DMS153 treated with DMSO at 0.1 percent for 48 hours (cell line): Measurements from ENCODE around the gene NOS1.
"Not testable (repeated sequence)": the region's sequence is repeated elsewhere in the genome, so short reads cannot be mapped to it uniquely, and the experiment has no call there.

Experiments used
- DNase-seq: peaks from one replicate; lab custom pipeline; 2025; ENCODE audit not compliant: unreplicated experiment; lab: John Stamatoyannopoulos, UW

The NOS1 gene

GRCh38 chr12:117213295-117213808 is 148.1 kb downstream of the NOS1 start:
- DNase-seq: no peak

DNA sequence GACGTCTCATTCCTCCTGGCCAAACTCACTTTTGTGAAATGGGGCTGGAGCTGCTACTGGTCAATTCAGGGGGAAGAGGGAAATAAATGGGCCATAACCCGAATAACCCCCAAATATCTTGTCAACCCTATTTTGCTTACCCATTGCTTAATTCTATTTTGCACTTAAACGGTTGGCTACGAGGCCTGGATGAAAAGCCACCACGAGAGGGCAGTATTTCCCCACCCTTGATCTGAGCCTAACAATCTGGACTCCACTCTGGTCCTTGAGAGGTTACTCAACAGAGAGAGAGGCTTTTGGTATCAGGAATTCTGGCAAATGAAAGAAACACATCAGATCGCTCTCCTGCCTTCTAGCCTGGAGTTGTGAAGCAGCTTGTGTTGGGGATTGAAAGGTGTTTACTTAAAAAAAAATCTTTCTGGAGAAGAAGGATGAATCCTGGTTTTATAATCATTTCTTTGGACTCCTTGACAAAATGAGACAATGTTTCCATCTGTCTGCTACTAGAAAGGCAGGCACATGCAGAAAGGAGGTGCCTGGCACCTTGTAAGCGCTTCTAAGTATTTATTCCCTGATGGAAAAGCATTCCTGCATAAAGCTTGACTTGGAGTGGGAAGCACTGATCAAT is 148.7 kb downstream of the NOS1 start:
- DNase-seq: peak; percentile 60

GRCh38 chr12:117210266-117210918 is 151.0 kb downstream of the NOS1 start:
- no peak for DNase-seq

DNA sequence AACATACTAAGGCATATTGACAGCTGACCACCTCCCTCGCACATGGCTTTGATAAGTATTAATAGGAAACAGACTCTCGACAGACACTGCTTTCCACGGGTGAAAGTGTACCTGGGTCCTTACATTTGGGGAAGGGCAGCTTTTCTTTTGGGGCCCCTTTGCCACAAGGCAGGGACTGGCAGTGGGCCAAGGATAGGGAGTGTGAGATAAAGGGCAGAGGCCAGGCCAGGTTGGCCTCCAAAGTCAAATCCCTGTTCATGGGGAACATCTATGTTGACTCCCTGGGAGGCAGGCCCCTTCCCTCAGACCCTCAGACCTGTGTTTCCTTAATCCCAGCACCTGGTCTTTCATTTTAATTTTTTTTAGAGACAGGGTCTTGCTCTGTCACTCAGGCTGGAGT is 151.8 kb downstream of the NOS1 start:
- DNase-seq: no peak

DNA sequence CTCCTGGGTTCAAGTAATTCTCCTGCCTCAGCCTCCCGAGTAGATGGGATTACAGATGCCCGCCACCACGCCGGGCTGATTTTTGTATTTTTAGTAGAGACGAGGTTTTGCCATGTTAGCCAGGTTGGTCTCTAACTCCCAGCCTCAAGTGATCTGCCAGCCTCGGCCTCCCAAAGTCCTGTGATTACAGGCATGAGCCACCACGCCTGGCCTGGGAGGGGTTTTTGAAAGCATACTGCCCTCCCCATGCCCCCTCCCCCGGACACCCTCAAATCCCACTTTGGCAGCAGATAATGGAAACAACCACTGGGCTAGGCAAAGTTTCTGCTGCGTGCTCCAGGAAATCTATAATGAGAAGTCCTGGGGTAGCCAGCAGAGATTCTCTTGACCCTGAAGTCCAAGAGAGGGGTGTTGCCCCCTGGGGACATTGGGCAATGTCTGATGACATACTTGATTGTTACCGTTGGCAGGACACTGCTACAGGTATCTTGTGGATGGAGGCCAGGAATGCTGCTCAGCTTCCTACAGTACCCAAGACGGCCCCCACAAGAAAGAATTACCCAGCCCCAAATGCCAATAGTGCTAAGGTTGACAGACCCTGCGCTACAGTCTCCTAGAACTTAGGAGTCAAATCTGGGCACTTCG is 152.5 kb downstream of the NOS1 start:
- DNase-seq: no peak

GRCh38 chr12:117208206-117208605 is 153.2 kb downstream of the NOS1 start:
- no peak for DNase-seq

DNA sequence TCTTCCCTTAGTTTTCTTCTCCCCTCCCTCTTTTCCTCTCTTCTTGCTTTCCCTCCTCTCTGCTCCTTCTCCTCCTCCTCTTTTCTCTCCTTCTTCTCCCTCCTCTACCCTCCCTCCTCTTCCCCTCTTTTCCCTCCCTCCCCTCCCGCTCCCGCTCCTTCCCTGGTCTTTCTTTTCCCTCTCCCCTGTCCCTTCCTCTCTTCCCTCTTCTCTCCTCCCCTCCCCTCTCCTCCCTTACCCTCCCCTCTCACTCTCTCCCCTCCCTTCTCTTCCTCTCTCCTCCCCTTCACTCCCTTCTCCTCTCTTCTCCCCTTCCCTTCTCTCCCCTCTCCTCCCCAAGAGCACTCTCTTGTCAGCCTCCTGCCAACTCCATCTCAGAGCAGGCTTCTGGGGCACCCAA is 153.8 kb downstream of the NOS1 start:
- DNase-seq: no peak

- no peak for DNase-seq
These were observed 158.9 kb downstream of the NOS1 start for GRCh38 chr12:117202556-117202955.

- no peak for DNase-seq
These were observed 159.4 kb downstream of the NOS1 start for GRCh38 chr12:117202033-117202432.

DNA sequence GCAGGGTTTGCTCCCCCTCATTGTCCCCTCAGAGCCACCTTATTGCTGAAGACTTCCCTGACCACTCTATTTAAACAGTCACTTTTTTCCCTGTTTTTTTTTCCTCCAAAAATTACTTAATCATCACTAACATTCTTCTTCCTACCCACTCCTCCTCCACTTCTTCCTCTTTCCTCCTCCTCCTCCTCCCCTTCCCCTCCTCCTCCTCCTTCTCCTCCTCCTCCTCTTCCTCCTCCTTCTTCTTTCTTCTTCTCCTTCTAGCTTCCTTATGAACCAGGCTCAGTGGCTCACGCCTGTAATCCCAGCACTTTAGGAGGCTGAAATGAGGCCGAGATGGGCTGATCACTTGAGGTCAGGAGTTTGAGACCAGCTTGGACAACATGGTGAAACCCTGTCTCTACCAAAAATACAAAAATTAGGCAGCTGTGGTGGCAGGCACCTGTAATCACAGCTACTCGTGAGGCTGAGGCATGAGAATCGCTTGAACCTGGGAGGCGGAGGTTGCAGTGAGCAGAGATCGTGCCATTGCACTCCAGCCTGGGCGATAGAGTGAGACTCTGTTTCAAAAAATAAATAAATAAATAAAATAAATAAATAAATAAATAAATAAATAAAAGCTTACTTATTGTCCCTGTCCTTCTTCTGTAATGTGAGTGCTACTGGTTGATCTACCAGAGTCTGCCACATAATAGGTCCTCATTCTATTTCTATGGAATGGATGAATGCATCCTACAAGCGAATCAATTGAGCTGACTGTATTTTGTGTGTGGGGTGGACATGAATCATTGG is 161.3 kb downstream of the NOS1 start:
- DNase-seq: not testable (repeated sequence)

GRCh38 chr12:117196334-117196733 is 165.1 kb downstream of the NOS1 start:
- DNase-seq: not testable (repeated sequence)

DNA sequence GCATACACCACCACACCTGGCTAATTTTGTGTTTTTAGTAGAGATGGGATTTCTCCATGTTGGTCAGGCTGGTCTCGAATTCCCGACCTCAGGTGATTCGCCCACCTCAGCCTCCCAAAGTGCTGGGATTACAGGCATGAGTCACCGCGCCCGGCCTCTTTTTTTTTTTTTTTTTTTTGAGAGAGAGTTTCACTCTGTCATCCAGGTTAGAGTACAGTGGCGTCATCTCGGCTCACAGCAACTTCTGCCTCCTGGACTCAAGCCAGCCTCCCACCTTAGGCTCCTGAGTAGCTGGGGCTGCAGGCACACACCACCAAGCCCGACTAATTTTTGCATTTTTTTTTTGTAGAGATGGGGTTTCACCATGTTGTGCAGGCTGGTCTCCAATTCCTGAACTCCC is 166.4 kb downstream of the NOS1 start:
- not testable (repeated sequence) for DNase-seq

- no peak for DNase-seq
These were observed 167.5 kb downstream of the NOS1 start for GRCh38 chr12:117193903-117194302.

- DNase-seq: not testable (repeated sequence)
These were observed 168.8 kb downstream of the NOS1 start for GRCh38 chr12:117192581-117192980.

DNA sequence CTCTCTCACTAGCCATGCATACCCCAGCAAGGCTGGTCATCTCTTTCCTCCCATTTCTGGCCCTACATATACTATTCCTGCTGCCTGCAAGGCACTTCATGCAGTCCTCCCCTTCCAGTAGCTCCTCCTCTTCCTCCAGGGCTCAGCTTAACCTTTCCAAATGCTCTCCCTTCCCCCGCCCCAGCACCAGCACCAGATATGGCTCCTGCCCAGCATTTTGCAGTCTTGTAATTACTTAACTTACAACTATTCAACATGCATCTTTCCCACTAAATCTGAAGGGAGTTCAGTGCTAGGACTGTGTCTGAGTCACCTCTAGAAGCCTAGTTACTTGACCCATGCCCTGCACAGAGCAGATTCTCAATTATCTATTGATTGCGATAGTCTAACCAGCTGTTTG is 169.4 kb downstream of the NOS1 start:
- no peak for DNase-seq

DNA sequence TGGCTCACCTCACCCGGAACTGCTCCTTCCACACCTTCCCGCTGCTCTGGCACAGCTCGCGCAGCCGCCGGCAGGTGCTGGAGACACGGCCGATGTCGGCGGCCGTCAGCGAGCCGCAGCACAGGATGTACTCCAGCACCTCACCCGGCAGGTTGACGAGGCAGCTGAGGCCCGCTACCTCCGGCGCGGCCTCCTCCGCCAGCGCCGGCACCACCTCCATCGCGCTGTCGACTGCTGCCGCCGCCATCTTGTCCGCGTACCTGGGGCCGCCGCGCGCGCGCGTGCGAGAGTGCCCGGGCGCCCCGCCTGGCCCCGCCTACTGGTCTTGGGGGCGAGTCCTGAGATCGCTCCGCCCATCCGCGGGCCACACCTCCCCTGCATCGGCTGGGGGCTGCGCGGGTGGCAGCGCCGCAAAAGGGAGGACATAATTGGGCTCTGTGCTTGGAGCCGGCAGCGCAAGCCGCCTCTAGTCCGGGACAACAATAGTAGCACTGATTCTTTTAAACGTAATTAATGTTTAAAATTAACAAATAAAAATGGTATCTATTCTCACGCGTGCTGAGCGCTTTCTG is 171.1 kb downstream of the NOS1 start, which contains the start of gene FBXO21:
FBXO21 (minus strand) TSS at position 261 of the 572 bp plus-strand sequence; CDS start at position 247, 14 bp downstream.
- DNase-seq: peak; percentile 87

DNA sequence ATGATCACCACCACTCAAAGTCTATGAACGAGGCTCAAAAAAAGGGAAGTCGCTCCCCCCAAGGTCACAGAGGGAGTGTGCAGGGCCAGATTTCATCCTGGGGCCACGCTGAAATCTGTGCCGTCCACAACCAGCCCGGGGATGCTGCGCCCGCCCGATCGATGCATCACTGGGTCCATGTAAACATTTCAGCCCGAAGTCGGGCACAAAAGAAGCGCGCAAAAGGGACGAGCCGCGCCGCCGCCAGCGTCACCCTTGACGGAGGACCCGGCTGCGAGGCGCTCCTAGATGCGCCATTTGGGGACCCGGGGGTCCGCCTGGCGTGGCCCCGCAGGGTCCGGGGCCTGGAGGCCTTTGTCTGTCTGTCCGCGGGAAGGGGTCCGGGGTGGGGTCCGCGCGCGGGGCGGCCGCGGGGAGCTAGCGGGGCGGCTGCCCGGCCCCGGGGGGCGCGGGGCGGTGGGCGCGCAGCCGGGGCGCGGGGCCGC is 171.7 kb downstream of the NOS1 start:
- no peak for DNase-seq

DNA sequence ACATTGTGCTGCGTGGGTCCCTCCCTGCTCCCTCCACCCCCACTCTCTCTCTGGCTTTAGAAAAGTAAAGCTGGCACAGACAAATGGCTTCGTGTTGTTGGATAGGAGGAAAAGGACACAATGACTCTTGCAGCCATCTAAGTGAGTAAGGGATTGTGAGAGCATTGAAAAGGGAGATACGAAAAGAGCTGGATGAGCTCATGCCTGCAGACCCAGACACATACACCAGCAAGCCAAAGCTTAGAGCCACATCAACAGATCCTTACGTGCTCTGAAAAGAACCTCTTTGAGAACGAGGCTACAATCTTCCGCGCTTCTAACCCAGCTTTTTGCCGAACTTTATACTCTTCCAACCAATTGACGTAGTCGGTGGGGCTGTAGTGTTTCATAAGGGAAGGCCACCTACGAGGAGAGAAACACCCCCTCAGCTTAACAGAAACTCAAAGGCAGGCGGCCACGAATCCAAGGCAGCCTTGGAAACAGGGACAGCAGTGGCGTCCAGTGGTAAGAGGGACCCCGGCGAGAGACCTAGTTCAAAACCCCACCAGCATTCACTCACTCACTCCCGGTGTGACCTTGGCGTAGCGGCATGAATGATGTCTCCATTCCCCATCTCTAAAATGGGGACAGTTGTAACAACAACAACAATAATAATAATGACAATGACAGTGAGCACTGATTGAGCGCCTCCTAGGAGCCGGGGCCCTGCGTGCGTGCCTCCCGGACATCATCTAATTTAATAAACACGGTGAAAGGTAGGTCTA is 172.3 kb downstream of the NOS1 start:
- no peak for DNase-seq

DNA sequence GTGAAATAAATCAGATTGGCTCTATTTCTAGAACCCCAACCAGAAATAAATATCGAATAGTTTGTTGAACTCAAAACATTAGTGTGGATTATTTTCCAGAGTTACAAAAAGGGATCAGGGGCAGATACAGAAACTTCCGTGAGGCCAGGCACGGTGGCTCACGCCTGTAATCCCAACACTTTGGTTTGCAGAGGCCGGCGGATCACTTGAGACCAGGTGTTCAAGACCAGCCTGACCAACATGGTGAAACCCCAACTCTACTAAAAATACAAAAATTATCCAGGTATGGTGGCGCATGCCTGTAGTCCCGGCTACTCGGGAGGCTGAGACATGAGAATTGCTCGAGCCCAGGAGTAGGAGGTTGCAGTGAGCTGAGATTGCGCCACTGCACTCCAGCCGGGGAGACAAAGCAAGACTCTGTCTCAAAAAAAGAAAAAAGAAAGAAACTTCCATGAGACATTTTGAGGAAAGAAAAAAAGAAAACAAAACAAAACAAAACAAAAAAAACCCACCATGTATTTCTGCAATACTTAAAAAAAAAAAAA is 173.2 kb downstream of the NOS1 start:
- DNase-seq: no peak

- DNase-seq: no peak
These were observed 174.0 kb downstream of the NOS1 start for GRCh38 chr12:117187421-117187820.
